ENCODE measurements around the gene CDH24. TPM values are rescaled to one million over a fixed set of nuclear protein-coding genes. Genes with fewer than 3 reads are reported as not detected.
A peak's percentile ranks its signal among the peaks of the same experiment; 100 is the strongest.

CDH24 gene
- total and polyA plus RNA-seq, 9 of the 15 experiments (the other 6 are each of a cell fraction or from before 2014, with no cell fraction given), result 0.04 to 16.2 (median 4.9) TPM

- TF ChIP-seq HLTF (IDR thresholded peaks at IDR 0.05) (peak; percentile 69; the same call in 1 of the 2 replicates), ATF3 (IDR thresholded peaks at IDR 0.05) (no peak), ATF3 (CRISPR knock-in tag; conservative IDR thresholded peaks at IDR 0.05) (no peak), LARP7 (IDR thresholded peaks at IDR 0.05) (peak; percentile 96), RBFOX2 (IDR thresholded peaks at IDR 0.05; ENCODE audit: low read depth, low read length) (no peak), RCOR1 (IDR thresholded peaks at IDR 0.05; ENCODE audit: borderline replicate concordance in 1 of 2, low read depth in 2 of 2, low read length in 2 of 2) (no peak), CBX2 (IDR thresholded peaks at IDR 0.05; ENCODE audit: insufficient read depth, low read length, poor library complexity, severe bottlenecking) (no peak), ZNF551 (CRISPR knock-in tag; IDR thresholded peaks at IDR 0.05) (no peak), ZNF79 (CRISPR knock-in tag; IDR thresholded peaks at IDR 0.05; ENCODE audit: low read depth) (no peak), BRF2 (IDR thresholded peaks at IDR 0.05; ENCODE audit: borderline replicate concordance, insufficient read depth, insufficient read length) (no peak), TOE1 (IDR thresholded peaks at IDR 0.05; ENCODE audit: borderline replicate concordance) (0 out of 2 replicates have a peak, but pooled peaks have one; percentile 61), TOE1 (CRISPR knock-in tag; IDR thresholded peaks at IDR 0.05; ENCODE audit: borderline replicate concordance, low read depth) (no peak), HMG20A (CRISPR knock-in tag; conservative IDR thresholded peaks at IDR 0.05) (no peak), PTRF (tag; IDR thresholded peaks at IDR 0.05) (no peak), FOXK2 (conservative IDR thresholded peaks at IDR 0.05 in 1 of 2, IDR thresholded peaks at IDR 0.05 in 1 of 2; ENCODE audit: low read depth in 2 of 2) (peak in 1 of 2 experiments; percentile 56; a peak in 2 of 4 replicates), ARNT (IDR thresholded peaks at IDR 0.05) (peak; percentile 53 to 84; a peak in 2 of 4 replicates), SNRNP70 (optimal IDR thresholded peaks at IDR 0.05; ENCODE audit: low read depth, low read length) (no peak), MAFF (IDR thresholded peaks at IDR 0.05; ENCODE audit: low read length) (no peak), RAD21 (CRISPR knock-in tag; conservative IDR thresholded peaks at IDR 0.05 in 1 of 2, IDR thresholded peaks at IDR 0.05 in 1 of 2) (0 out of 4 replicates have a peak, but pooled peaks of 1 of the 2 experiments have one; percentile 13), HDGF (IDR thresholded peaks at IDR 0.05) (peak; percentile 86), ZNF655 (CRISPR knock-in tag; IDR thresholded peaks at IDR 0.05) (no peak), DNMT1 (IDR thresholded peaks at IDR 0.05) (0 out of 2 replicates have a peak, but pooled peaks have one; percentile 83), ZNF830 (CRISPR knock-in tag; IDR thresholded peaks at IDR 0.05) (no peak), SRSF7 (optimal IDR thresholded peaks at IDR 0.05; ENCODE audit: low read depth, low read length) (no peak), SMARCA5 (IDR thresholded peaks at IDR 0.05) (peak; percentile 83; the same call in 1 of the 2 replicates), ZNF384 (IDR thresholded peaks at IDR 0.05; ENCODE audit: low read depth, low read length) (no peak), ZBTB1 (CRISPR knock-in tag; IDR thresholded peaks at IDR 0.05; ENCODE audit: borderline replicate concordance, low read depth) (no peak)
Measured at GRCh38 chr14:23093991-23094665, 36.8 kb upstream of the CDH24 start (continued).
